Posterior vena cava (tissue), 2 donors: ENCODE results near the gene GNG12. TPM values are rescaled to one million over a fixed set of nuclear protein-coding genes. Genes with fewer than 3 reads are reported as not detected.

Experiments used
- DNase-seq: peaks from one replicate; pipeline ENCODE4 v3.0.0-alpha.2; 2020; ENCODE audit warnings: low spot score
- intact Hi-C, 2 donors: fragments of 100-400 bp; cut with DNase I; formaldehyde crosslinking; loops; one replicate each; pipeline versions ENCODE4 v1.14.1 to v1.14.2; 2022 to 2023
- total RNA-seq, 2 donors: library from RNA; stranded (reverse); fragmentation: NEBNext Ultra II Directional; extraction: Animal tissue kit (Norgen Biotek cat#: 25700); gene quantifications; one replicate each; pipeline ENCODE4 v1.2.1, GENCODE V29; 2021
- donor health status: DM: yes; HTN: yes; CAD: no.
- donor health status: DM: yes; HTN: yes; CAD: no.

The GNG12 gene
- total RNA-seq, 2 donors from 2014 or later = 165 to 166 TPM

DNA sequence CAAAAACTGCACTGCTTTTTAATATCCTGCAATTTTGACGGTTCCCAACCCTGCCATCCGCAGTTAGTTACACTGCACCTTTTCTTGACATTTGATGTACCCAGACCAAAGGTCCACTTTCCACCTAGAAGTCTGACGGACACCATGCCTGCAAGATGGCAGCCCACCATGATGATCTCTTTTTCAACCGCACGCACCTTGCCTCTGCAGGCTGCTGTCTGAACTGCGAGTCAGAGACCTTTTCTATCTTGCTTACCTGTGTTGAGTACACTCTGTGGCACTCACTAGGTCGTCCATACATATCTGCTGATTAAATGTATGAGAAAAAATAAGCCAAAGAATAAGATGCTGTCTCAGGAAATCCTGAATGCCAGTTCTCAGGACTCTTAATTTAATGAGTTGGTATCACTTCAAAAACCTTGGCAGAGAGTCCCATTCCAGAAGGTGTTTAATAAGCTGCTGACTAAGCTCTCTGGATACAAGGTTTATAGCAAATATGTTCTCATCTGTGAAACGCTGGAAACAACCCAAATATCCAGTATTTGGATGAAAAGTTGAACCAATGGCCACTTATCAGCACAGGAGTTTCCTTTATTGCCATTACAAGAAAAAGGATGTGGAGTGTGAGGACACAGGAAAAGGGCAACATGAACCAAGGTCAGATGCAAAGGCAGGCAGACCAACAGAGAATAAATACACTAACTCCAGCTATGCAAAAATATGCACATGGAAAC is 37.9 kb downstream of the GNG12 start:
- no peak for DNase-seq
- intact Hi-C loops = no loop called here

DNA sequence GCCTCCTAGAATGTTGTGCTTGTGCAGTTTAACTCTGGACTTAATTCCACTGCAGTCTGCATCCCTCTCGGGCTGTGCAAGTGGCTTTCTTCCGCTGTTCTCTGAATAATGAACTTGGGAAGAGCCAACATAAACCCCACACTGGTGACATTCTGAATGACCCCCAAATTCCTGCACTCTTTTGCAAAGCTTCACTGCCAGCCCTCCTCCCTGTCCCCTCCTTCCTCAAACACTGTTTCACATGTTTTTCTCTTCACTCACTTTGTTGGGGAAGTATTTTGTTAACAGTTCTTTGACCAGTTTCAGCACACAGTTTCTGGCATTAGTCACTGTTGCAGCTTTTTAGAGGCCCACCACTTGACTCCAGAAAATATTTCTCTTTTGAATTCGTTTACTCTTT is 39.7 kb downstream of the GNG12 start:
- intact Hi-C loops = no loop called here
- no peak for DNase-seq

DNA sequence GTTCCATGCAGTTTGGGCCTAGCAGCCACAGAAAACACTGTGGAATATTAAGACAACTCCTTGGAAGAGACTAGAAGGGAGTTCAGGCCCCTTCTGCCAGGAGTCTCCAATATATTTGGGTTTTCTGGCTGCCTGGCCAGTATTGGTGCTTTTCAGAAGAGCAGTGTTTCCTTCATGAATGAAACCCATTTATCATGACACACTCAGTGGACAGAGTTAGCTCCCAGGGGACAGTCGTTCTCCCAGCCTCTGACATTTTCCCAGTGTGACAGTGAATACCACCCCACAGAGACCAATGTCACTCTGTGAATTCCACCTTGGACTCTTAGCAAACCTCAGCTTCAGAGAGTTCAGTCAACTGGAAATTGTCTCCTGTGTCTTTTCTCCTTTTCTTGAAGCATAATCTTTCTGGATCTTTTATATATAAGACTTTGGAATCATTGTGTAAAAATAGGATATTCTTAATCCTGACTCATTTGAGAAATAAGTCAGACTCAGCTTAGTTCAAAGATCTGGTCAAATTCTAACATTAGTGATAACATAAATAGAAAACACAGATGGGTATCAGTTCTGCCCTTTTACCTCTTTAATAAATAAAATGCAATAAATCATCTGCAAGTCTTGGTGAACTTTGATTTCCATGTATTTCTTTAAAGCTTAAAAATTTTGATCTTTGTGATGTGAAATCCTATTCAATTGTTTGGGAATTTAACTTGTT is 40.4 kb downstream of the GNG12 start:
- intact Hi-C loops = no loop called here
- DNase-seq = no peak

DNA sequence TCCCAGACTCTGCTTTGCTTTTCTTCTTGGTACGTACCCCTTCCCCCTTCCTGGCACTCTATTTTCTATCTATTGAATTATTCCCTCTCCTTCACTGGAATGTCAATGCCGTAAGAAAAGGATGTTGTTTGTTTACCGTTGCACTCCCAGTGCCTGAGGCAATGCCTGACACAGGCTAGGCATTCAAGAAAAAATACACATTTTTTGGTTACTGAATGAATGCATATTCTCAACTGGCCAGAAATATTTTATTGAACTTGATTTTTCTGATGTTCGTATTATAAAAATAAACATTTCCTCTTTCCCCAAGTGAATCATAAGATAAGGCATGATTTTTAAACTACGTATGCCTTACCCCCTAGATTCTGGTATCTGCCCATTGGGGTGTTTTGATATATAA is 41.2 kb downstream of the GNG12 start:
- DNase-seq = no peak
- intact Hi-C loops = no loop called here

DNA sequence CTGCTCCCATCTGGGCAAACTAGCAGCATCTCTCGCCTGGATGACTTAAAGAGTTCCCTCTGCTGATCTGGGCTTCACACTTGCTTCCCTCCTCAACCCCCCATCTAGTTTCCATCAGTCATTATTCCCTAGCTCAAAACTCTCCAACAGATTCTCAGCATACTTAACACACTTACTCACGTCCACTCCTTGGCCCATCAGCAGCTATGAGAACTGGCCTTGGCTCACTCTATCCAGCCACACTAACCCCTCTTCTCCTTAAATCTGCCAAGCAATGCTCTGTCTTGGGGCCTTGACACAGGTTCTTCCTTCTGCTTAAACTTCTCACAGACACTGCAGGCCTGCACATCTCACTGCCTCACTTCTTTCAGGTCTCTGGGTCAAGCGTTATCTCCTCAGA is 41.6 kb downstream of the GNG12 start:
- DNase-seq = peak; percentile 78
- intact Hi-C loops = no loop called here

DNA sequence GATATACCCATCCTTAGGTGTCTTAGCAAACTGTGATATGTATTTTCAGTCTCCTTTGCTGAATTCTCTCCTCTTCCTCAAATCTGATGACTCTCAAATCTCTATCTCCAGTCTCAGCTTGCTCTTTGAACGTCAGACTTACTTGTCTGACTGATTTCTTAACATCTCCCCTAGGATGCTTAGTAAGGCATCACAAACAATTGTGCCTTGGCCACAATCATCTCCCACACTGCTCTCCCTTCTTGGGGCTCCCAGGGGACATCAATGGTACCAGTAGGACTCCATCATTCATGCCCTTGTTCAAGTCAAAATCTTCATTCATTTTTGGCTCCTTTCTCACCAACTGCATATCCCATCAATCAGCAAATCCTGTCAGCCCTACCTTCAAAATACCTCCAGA is 42.0 kb downstream of the GNG12 start:
- no peak for DNase-seq
- intact Hi-C loops = no loop called here

DNA sequence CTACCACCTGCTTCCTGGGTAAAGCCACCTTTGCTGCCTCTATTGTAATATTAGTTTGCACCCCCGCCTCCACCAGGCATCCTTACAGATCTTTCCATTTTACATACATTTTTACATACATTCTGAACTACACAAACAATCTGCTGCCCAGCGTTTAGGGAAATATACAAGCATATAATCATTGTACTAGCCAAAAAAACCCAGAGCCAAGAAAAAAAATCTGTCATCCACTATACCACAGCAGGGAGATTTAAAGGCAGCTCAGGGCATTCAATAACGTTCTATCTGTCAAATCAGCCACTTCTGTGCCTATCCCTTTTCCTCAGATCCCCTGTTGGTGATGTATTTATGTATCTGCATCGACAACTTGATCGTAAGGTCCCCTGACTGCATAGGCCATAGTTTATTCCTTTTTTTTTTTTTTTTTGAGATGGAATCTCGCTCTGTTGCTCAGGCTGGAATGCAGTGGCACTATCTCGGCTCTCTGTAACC is 43.0 kb downstream of the GNG12 start:
- no peak for DNase-seq
- intact Hi-C loops = no loop called here

DNA sequence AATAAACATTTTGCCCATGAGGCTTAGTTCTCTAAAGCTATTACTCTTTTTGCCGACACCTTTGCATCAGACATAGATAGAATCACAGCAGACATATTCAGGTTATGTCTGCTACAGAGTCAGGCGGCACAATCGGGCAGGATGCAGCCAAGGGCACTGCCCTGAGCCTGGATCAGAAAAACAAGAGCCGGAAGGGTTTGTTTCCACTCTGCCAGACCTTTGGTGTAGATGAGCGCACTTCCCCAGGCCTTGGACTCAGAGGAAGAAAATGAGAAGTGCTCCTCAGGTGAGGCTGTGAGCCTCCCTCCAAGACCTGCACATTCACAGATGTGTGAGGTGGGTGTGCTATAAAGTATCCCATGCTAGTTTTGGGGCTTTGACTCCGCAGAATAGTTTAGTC is 43.7 kb downstream of the GNG12 start:
- no peak for DNase-seq
- intact Hi-C loops = no loop called here

DNA sequence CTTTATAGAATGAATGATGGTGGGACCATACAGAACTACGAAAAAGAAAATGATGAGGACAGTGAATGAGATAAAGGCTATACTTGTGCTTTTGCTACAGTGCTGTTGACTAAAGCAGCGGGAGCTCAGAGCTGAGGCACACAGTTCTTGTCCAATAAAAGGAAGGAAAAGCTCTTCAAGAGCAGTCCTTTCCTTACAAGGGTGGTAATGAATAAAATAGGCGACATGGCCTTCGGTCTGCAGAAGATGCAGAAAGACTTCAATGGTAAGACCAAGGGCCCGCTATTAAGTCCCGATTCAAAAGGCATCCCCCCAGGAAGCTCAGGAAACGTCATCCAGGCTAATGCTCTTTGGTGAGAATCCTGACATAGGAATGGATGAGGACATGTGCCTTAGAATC is 44.4 kb downstream of the GNG12 start:
- no peak for DNase-seq
- intact Hi-C loops = no loop called here

DNA sequence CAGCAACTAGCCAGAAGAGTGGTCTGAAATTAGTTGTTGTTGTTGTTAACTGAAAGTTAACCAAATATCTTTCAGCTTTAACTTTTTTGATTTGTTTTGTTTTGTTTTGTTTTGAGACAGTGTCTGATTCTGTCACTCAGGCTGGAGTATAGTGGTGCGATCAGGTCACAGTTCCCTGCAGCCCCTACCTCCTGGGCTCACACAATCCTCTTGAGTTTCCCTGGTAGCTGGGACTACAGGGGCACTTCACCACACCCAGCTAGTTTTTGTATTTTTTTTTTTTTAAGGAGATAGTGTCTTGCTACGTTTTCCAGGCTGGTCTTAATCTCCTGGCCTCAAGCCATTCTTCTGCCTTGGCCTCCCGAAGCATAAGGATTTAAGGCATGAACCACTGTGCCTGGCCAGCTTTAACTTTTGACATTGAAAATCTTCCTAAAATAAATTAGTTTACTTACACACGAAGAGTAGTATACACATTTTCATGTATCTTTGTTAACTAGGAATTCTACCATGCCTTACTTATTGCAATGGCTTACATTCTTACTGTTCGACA is 45.0 kb downstream of the GNG12 start:
- intact Hi-C loops = no loop called here
- no peak for DNase-seq

DNA sequence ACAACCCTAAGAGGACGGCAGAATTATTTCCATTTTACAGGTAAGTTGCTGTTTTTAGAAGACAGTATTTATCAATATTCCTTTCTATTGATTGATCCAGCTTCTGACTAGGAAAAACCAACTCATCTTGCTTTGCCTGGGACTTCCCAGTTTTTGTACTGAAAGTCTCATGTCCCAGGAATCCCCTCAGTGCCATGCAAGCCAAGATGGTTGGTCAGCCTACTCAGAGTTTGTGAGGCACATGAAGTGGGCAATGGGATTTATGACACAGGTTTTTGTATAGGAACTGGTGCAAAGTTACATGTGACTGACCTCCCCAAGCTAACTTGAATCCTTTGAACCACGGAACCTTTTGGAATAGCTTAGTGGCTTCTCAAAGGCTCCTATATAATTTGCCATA is 45.5 kb downstream of the GNG12 start:
- DNase-seq = no peak
- intact Hi-C loops = no loop called here

DNA sequence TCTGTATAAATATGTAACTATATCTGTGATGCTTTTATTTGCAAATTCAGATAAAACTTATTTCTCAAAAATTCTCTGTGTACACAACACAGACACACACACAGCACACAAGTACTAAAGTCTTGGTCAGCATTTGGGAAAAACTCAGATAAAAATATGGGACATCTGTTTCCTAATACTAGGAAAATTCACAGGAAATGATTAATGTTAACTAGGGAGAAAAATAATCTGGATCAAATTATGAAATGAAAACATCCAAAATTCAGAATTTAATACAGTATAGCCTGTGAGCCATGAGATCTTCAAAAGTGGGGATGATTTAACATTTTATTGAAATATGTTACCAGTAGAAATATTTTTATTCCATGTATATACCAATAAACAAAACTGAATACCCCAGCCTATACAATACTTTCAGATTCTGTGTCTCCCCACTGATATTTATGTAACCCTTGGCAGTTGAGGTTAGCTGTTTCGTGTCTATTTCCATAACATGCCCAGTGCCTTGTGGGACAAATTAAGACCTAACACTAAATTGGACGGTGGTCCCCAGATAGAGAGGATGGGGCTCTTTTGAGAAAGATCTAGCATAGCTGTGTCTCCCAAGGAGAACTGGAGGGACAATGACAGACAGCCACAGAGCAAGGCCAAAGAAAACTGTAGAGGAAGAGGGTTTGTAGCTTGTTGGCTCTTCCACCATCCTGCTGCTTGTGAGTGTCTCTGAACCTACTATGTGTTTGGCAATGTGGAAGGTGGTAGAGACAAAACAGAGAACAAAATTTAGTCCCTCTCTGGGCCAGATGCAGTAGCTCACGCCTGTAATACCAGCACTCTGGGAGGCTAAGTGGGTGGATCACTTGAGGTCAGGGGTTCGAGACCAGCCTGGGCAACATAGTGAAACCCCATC is 47.2 kb downstream of the GNG12 start:
- intact Hi-C loops = no loop called here
- DNase-seq = no peak

DNA sequence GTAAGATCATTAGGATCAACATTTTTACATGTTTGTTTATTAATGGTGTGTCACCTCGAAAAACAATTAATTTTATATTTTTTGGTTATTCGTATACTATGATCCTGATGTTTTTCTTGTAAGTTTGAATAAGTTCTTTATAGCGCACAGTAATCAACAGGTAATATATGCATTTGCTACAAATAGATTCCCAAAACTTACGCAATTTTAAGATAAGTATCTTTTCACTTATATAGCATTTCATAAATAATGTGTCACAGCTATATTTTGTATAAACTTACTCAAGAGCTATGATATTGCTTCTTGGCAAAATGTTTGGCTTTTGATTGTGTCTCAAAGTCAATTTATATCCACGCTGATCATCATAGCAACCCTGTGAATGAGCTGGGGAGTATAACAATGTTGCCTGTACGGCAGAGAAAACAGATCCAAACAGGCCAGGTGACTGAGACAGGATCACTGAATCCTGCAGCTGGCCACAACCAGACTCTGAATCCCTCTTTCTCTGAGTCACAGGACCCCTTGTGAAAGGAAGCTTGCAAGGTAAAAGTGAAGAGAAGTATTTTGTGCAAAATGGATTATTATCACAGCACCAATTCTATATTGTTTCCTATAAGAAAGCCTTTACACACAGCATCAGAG is 48.6 kb downstream of the GNG12 start:
- DNase-seq = no peak
- intact Hi-C loops = no loop called here

DNA sequence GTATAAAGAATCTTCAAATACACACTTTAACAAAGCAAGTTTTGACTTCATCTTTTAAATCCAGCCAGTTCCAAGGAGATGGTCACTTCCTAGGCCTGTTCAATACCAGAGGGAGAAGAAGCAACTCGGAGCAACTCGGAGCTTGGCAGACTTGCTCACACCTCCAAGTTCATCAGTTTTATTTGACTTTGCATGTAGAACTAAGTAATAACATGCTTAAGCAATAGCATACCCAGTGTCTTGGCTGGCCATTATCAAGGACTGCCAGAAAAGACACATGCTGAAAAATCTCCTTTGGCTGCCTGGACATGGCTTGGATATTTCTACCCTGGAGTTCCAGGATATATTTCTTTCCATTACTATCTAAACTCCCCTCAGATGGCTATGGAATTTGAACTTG is 52.6 kb downstream of the GNG12 start:
- no peak for DNase-seq
- intact Hi-C loops = no loop called here

DNA sequence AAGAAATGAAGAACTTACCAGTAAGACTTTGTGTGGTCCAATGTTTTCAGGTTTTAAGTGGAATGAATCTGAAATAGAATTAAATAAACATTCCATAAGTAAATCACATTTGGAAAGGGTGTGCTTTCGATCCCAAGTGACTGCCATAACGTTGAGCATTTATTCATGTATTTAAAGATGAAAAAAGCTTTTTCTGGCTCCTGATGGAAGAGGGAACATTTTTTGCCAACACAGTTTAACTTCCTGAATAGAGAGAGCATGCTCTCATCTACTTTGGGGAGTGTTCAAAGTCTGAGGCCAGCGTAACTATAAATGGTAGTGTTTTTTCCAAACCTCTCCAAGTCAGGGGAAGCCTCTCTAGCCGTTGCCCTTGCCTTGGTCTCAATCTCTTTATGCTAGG is 55.8 kb downstream of the GNG12 start:
- no peak for DNase-seq
- intact Hi-C loops = loop anchor here in 1 of 2 donors (5.0 kb wide), 2 partner anchors 40 to 55 kb away; partner anchors contain the start of gene GNG12

DNA sequence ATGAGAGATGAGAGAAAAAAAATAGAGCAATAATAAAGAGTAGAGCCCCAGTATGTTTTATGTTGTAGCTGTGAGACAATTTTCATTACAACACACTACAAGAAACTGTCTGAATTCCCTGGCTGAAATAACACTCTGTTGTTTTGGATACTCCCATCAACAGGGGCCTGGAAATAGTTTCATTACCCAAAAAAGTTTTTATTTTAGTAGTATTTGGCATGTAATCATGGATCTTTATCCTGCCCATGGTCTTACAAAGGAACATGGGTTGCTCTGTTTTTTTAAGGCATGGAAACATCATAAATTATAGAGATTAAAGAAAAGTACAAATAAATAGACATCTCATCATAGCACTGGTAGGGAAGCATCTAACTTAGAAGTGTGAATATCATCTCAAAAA is 56.3 kb downstream of the GNG12 start:
- no peak for DNase-seq
- intact Hi-C loops = loop anchor here in 1 of 2 donors (5.0 kb wide), 2 partner anchors 40 to 55 kb away; partner anchors contain the start of gene GNG12

DNA sequence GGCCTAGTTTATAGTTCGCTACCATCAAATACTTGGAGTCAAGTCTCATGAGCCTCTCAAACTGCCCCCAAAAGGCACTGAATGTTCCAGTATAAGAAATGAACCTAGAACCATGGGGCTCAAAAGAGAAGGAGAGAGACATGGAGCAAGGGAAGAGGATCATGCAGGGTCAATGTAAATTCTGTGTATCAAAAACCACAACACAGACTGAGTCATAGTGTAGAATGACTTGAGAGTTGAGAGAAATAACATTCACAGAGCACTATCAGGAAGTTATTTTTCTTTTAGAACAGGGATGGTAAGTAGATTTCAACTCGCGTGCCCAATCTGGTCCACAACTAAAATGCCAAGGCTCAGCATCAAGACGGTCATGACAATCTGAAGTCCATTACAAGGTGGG is 59.8 kb downstream of the GNG12 start:
- intact Hi-C loops = no loop called here

DNA sequence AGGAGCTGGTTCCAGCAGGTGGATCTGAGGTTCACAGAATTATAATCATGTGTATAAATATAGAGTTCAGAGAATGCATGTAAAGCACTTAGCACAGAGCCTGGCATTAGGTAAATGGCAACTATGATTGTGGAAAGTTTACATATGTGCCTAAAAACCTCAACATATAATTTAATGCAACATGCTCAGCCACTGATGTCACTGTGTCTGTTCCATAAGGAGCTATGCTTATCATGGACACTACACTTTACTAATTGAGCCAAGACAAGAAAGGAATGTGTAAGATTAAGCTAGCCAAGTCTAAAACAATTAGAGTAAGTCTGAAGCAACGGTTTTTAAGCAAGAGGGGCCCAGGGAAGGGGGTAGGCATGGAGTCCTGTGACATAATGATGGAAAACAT is 61.5 kb downstream of the GNG12 start:
- intact Hi-C loops = no loop called here

More for the DNA sequence above, 59.8 kb downstream of the GNG12 start:
- no peak for DNase-seq

DNA sequence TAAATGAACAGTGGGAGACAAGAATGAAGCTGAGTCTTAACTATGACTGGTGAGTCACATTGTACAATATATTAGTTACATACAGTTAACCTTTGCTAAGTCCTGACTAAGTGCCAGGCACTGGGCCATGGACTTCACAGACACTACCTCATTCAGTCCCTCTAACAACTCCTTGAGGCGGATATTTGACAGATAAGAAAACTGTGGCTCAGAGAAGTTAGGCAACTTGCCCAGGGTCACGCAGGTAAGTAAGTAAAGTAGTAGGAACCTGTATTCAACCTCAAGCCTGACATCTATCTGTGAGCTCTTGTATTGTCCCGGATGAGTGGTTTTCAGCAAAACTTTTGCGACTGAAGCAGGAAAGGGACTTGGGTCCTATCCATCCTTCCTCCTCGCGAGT is 62.1 kb downstream of the GNG12 start:
- DNase-seq = no peak
- intact Hi-C loops = no loop called here

More for the DNA sequence above, 61.5 kb downstream of the GNG12 start:
- DNase-seq = no peak
